CD4-positive, alpha-beta T cell treated with Interleukin-15 for 1 hour (primary cell): ENCODE data around the gene TBC1D8B.
"Not testable (repeated sequence)": the region's sequence is repeated elsewhere in the genome, so short reads cannot be mapped to it uniquely, and the experiment has no call there.

ENCODE experiments used
- DNase-seq: peaks from one replicate; pipeline ENCODE4 v3.0.0-alpha.2; 2020

Gene TBC1D8B

DNA sequence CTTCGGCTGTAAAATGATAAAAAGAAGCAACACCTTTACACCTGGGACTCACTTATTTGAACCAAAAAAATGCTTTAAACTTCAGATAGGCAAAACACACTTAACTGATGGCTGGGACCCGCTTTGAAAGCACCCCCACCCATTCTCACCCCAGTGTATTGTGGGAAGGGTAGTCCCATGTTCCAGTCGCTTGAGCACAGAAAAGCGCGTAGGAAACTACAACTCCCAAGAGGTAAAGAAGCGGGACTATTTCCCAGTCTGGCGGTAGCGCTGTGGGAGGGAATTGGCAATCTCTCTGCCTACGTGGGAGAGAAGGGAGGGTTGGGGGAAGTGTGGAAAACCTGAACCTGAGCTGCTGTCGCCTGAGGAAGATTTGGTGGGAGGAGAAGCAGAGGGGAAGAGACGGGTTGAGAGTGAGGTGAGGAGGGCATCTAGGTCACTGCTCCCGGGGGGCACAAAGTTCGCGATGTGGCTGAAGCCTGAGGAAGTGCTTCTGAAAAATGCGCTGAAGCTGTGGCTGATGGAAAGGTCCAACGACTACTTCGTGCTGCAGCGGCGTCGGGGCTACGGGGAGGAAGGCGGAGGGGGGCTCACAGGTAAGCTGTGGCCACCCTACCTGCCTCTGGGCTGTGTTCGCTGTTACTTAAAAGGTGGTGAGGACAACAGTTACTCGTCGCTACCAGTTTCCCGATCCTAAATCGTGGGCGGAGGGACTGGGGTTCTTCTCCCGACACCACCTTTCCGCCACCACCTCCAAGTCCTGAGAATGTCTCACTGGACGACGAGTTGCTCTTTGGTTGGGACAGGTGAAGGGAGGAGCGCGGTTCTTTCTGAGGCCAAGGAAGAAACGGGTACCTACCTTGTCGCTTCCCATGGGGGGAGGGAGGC lies at the start of gene TBC1D8B:
TSS of gene TBC1D8B (plus strand) at position 286 of the 888 bp plus-strand sequence. CDS start at position 467, 181 bp downstream.
- peak; percentile 17 for DNase-seq

DNA sequence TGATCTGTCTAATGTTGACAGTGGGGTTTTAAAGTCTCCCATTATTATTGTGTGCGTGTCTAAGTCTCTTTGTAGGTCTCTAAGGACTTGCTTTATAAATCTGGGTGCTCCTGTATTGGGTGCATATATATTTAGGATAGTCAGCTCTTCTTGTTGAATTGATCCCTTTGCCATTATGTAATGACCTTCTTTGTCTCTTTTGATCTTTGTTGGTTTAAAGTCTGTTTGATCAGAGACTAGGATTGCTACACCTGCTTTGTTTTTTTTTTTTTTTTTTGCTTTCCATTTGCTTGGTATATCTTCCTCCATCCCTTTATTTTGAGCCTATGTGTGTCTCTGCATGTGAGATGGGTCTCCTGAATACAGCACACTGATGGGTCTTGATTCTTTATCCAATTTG lies 33.2 kb upstream of the TBC1D8B start:
- DNase-seq: not testable (repeated sequence)

DNA sequence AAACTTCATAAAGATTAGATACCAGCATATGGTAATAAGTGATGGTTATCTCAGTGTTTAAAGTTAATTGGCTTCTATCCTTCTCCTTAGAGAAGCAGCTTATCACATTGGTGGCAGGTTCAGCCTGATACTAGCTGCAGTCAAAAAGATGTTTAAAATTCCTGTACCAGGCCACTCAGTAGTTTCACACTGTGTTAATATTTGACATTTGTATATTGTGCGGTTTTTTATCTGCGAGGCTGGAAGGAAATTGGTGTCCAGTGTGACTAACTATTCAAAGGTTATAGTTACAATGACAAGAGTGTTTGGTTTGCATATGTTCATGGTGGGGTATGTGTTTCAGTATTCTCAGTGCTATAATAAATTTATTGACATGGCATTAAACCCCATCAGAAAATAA lies 27.5 kb upstream of the TBC1D8B start:
- DNase-seq: no peak

DNA sequence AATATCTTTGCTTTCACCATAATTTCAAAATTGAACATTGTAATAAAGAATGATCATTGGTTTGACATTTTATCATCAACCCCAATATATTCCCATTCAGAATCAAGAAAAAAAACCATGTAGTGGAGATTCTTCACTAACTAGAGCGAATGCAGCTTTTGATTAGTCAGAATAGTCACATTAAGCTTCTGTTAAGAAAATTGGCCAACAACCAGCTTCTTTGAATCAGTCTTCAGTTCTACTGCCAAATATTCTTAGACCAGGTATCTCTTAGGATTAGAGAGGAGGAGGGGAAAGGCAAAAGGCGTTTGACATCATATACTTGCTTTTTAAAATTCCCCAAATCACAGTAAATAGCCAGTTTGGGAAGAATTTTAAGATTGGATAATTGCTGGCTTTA lies 22.2 kb upstream of the TBC1D8B start:
- no peak for DNase-seq

DNA sequence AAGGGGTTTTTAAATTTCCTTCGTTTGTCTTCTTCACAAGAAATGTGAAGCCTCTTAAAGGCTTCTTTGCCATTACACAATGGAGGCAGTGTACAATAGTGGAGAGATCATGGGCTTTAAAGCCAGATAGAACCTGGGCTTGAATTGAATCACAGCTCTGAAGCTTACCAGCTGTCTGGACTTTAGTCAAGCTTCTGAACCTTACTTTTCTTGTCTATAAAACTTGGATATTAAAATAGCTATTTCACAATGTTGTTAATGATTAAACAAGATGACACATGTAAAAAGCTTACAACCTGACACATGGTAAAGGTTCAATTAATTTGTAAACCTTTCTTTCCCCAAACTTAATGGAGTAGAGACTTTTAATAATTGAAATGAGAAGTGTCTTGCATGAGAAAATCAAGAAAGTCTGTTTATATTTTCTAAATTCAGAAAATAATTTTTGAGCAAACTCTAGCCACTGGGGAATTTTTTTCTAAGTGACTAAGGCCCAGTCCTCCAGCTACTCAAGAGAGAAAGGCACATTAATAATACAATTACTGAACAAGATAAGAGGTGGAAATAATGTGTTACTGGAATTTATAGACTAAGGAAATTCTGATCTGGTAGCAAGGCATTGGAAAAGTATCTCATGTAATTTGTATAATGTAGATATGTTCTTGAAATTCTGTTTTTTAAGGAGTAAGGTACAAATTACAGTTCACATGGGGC lies 21.7 kb upstream of the TBC1D8B start:
- no peak for DNase-seq

DNA sequence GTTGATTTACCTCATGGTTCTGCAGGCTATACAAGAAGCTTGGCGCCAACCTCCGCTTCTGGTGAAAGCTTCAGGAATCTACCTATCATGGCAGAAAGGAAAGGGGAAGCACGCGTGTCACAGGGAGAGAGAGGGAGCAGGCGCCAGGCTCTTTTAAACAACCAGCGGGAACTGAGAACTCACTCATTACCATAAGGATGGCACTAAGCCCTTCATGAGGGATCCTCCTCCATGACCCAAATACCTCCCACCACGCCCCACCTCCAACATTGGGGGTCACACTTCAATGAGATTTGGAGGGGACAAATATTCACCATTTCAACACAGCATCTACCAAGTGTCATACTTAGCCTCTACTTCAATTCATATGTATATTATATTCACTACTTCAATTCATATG lies 18.8 kb upstream of the TBC1D8B start:
- DNase-seq: no peak

DNA sequence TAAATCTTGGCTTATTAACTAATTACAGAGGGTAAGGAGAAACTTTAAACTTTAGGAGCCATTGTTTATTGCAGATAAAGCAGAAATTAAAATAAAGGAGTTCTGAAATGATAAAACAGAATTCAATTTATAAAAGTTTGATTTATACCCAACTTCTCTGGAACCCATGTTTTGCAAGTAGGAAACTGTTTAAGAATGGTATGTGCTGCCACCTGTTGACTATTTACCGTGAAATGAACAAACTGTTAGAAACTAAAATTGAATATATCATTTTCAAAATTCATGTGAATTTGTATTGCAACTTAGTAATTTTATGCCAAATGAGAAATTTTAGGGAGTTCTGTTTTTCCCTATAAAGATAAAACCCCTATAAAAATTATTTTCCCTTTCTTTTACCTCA lies 11.0 kb upstream of the TBC1D8B start:
- DNase-seq: no peak

DNA sequence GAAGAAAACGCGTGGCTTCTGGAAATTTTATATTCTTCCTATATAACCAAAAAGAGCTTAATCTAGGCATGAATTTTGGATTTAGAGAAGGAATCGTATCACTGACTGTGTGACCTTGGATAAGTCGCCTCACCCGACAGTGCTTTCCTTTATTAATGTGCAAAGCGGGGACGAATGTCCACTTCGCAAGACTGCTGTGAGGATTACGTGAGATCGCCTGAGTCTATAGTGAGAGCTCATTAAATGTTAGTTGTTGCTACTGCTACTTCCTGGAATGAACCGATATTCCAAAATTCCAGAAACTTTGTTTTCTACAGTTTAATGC lies 448 bp upstream of the TBC1D8B start:
- no peak for DNase-seq

DNA sequence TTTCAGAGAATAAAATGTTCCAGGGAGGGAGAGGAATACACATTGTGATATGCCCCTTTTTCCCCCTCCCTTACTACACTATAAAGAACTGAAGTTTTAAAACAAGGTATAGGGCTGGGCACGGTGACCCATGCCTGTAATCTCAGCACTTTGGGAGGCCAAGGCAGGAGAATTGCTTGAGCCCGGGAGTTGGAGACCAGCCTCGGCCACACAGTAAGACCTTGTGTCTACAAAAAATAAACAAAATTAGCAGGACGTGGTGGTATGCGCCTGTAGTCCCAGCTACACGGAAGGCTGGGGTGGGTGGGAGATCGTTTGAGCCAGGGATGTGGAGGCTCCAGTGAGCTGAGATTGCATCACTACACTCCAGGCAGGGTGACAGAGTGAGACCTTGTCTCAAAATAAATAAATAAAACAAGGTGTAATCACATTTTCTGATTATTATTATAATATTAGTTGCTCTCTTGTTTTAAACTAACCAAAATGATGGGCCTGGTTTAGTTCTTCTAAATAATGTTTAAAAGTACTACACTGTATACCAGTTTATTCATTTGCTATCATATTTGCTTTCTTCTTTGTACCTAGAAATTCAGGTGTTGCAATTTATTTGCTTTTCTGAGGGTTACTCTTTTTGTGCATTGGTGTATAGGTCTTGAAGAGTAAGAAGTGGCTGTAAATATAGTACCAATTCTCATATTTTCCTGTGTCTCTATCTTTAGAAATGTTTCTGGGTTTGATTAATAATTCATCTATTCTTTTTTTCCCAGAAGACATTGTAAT lies 8.8 kb downstream of the TBC1D8B start:
- DNase-seq: no peak

DNA sequence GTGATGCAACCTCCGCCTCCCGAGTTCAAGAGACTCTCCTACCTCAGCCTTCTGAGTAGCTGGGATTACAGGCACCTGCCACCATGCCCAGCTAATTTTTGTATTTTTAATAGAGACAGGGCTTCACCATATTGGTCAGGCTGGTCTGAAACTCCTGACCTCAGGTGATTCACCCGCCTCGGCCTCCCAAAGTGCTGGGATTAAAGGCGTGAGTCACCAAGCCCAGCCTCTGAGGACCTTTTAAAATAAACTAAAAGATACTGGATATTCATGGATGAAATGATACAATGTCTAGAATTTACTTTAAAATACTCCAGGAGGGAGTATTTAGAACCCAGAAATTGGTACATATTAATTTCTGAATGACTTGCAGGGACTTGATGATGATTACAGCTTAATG lies 10.5 kb downstream of the TBC1D8B start:
- DNase-seq: not testable (repeated sequence)

DNA sequence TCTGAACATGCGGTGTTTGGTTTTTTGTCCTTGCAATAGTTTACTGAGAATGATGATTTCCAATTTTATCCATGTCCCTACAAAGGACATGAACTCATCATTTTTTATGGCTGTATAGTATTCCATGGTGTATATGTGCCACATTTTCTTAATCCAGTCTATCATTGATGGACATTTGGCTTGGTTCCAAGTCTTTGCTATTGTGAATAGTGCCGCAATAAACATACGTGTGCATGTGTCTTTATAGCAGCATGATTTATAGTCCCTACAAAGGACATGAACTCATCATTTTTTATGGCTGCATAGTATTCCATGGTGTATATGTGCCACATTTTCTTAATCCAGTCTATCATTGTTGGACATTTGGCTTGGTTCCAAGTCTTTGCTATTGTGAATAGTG lies 11.6 kb downstream of the TBC1D8B start:
- DNase-seq: not testable (repeated sequence)

DNA sequence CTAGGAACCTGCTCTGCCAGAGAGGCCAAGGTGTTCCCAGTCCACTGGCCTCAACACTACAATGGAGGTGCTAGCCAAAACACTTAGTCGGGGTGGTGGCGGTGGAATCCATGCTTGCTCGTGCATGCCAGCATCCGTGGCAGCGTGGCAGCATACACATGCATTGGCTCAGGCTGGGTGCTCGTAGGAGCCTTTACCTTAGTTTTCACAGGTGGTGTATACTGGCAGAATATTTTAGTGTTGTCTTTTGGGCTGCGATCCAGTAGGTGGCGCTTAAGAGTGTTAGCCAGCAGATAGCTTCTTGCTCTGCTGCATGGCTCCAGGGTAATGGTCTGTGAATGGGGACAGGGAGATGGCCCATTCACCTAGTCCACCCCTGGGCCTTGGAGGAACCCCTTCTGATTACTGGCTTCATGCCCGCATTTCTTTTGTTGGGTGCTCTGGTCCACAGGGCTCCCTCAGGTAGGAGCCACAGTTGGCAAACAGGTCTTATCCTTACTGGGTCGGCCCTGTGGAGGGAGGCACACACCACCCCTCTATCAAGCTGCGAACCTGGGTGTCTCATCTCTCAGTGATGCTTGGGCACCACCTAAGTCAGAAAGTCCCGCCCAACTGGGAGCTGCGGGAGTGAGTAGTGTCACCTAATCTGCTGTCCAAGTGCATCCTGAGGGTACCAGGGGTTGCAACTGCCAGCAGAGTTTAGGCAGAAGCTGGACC lies 60.7 kb downstream of the TBC1D8B start:
- no peak for DNase-seq

DNA sequence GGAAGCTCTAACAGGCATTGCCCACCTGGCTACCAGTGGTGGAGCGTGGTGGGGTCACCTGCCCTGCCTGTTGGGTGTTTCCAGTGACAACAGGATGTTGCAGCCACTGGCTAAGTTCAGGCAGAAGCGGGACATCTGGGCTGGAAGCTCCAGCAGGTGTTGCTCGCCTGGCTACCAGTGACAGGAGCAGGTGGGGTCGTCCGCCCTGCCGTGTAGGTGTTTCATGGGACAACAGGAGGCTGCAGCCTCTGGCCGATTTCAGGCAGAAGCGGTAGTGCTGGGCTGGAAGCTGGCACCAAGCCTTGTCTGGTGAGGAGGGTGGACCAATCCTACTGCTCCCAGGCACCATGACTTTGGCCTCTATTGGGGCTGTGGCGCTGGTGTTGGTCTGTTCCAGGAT lies 61.2 kb downstream of the TBC1D8B start:
- no peak for DNase-seq

DNA sequence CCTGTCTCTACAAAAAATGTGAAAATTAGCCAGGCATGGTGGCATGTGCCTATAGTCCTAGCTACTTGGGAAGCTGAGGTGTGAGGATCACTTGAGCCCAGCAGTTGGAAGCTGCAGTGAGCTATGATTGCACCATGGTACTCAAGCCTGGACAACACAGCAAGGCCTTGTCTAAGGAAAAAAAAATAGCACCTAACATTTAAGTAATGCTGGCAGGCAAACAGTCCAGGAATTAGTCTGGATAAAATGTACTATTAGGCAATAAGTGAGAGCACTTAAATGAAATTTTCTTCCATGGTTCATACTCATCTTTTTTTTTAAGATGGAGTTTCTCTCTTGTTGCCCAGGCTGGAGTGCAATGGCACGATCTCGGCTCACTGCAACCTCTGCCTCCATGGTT lies 70.3 kb downstream of the TBC1D8B start:
- not testable (repeated sequence) for DNase-seq

DNA sequence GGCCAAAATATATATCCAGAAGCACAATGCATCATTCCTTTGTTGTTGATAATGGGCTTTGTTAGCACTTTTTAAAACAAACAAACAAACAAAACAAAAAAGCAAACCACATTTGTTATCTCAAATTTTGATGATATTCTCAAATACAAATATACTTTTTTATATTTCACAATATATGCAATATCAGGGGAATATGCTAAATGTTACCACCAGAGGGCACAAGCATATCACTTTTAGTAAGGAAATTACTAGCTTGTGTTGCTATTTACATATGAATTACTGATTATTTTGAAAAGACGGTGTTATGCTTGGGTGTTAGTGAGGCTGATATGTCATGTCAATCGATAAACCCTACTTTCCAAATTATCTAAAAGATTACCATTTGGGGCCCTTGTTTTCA lies 71.6 kb downstream of the TBC1D8B start:
- no peak for DNase-seq

DNA sequence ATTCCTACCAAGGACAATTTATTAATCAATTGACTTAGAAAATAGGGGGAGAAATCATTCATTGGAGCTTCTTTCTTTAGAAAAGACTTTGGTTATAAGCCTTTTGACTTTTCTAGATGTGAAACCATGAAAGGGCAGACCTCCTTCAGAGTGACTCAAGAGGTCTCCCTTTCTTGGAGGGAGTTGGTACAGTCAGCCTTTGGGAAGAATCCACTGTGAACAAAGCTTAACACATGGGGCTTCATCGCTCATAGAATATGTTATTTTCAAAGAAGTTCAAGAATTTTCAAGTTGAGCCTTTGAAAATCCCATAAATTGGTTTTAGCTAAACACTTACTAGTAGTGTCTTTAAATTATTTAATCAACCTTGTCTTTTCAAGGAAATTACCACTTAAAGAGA lies 72.7 kb downstream of the TBC1D8B start:
- no peak for DNase-seq

DNA sequence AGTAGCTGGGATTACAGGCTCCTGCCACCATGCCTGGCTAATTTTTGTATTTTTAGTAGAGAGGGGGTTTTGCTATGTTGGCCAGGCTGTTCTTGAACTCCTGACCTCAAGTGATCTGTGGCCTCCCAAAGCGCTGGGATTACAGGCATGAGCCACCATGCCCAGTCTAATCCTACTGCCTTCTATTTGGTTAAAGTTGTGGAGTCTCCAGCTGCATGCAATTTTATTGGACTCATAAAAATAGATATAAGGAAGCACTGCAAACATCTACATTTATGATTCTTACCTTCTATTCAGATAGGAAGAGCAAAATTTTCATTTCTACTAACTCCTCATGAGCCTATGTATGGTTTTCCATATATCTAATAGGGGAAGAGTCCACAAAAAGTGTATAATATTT lies 87.0 kb downstream of the TBC1D8B start:
- DNase-seq: no peak

DNA sequence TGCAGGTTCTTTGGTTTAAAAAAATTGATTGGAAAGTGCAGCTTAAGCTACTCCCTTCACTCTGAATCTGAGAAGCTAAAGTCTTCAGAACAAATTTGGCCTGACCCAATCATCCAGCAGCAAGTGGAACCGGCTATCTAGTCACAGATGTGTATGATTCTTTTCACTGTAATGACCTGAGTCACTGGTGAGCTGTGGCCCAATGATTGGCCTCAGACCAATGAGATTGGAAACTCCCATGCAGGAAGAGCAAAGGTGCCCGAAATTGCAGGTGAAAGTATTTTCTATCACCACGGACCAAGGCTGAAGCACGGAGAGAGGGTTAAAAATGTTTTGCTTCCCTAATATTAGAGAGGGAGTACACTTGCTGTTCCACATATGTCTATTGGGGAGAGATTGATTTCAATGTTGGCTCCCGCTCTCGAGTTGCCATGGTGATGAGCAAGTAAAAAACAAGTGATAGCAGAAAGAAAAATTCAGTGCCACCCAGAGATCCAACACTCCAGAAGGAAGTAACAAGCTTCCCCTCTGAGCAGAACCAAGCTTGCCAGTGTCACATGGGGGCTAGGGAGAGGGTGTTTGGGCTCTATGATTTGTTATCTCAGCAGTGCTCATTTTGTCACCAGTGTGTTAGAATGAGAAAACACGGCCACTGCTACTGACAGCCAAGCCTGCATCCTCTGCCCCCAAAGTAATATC lies 89.4 kb downstream of the TBC1D8B start:
- no peak for DNase-seq

DNA sequence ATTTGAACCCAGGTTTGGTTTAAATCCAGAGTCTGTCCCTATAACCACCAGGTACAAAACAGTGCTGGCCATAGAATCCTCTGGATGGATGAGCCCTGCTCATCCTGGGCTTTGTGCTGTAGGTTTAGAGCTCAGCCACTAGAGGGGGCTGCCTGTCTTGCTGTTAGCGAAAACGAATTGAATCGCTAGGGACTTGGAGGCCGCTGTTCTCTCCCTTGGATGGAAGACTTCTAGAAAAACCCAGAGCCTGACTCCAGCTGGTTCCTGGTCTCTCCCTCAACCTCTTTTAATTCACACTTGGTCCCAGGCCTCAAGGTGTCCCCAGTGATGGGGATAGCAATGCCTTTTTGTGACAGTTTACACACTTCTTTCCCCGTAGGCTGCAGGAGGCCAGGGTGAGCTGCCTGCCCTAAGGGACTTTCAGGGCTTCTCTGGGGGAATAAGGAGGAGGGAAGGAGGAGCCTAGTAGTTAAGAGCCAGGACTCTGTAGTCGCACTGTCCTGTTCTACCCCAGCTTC lies 92.0 kb downstream of the TBC1D8B start:
- peak; percentile 24 for DNase-seq

DNA sequence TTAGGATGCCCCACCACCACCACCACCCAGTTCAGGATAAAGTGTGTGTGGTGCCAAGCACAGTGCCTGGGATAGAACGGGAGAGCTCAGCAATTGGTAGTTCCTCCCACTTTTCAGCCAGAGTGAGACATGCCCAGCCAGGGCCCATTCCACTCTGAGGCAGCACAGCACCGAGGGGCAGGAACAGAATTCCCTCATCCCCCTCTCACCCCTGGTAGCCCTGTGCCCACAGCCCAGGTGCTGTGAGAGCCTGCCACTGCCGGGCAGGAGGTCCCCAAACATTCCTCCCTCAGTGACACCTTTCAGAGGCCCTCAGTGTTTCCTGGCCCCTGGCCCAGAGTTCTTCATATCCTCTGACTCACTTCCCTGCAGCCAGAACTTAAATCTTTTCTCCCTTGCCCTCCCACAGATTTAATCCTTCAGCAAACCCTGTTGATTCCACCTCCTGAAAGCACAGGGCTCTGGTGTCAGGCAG lies 92.5 kb downstream of the TBC1D8B start:
- DNase-seq: no peak

DNA sequence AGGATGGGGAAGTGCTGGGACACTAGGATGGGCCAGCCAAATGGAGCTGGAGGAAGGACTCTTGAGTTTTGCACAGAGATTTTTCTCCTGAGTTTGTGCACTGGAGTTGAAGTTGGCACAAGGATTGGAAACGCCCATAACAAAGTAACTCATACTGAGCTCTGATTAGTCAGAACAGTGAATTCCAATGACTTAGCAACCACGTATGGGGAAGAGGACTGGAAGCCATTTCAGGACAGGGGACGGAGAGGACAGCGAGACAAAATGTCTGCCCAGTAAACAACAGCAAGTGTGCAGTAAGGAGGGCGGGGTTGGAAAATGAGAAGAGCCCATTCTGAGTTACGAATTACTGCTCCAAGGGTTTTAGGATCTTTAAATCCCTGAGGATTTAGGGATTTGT lies 94.8 kb downstream of the TBC1D8B start:
- no peak for DNase-seq

DNA sequence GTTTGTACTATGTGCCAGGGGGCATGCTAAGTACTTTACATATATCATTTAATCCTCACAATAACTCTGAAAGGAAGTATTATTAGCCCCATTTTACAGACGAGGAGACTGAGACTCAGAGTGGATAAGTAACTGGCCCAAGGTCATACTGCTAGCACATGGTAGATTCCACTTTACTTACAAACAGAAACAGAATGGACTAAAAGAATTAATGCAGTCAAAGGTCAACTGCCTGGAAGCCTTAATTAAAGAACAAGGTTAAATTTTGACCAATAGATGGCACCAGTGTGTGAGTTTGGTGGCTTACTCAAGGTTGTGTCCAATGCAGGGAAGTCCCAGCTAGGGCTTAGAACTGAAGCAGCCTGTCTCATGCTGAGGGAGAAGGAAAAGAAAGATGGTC lies 96.0 kb downstream of the TBC1D8B start:
- no peak for DNase-seq
